ENCODE measurements around the gene XCR1.

Gene XCR1

GRCh38 chr3:45984331-45985312, 42.7 kb downstream of the XCR1 start:
- DNase-seq (ENCODE audit: extremely low read depth in 1 of 2, low read depth in 1 of 2) = no peak

DNA sequence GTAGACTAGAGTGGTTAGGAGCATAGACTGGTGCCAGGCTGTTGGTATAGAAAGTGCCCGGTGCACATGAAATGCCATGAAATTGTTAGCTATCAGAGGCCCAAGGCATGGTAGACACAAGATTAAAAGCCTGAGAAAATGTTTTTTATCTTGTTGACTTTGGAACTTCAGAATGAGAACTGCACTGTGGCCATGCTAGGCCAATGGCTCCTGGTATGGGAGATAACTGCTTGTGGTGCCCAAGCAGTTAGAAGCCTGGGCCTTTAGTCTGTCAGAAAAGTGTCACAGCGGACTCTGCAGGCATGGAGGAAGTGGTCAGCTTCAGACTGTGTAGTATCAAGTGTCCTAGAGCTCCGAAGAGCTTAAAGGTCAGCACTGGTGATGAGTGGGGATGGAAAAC, 43.5 kb downstream of the XCR1 start:
- DNase-seq (ENCODE audit: extremely low read depth in 1 of 2, low read depth in 1 of 2) = no peak

GRCh38 chr3:45981346-45982074, 45.8 kb downstream of the XCR1 start:
- DNase-seq (ENCODE audit: extremely low read depth in 1 of 2, low read depth in 1 of 2) = no peak

GRCh38 chr3:45980819-45981218, 46.5 kb downstream of the XCR1 start:
- DNase-seq (ENCODE audit: extremely low read depth in 1 of 2, low read depth in 1 of 2) = no peak

- no peak for DNase-seq (ENCODE audit: extremely low read depth in 1 of 2, low read depth in 1 of 2)
Observed at GRCh38 chr3:45980229-45980813, 47.0 kb downstream of the XCR1 start.

GRCh38 chr3:45979378-45979777, 47.9 kb downstream of the XCR1 start:
- DNase-seq (ENCODE audit: extremely low read depth in 1 of 2, low read depth in 1 of 2) = no peak

DNA sequence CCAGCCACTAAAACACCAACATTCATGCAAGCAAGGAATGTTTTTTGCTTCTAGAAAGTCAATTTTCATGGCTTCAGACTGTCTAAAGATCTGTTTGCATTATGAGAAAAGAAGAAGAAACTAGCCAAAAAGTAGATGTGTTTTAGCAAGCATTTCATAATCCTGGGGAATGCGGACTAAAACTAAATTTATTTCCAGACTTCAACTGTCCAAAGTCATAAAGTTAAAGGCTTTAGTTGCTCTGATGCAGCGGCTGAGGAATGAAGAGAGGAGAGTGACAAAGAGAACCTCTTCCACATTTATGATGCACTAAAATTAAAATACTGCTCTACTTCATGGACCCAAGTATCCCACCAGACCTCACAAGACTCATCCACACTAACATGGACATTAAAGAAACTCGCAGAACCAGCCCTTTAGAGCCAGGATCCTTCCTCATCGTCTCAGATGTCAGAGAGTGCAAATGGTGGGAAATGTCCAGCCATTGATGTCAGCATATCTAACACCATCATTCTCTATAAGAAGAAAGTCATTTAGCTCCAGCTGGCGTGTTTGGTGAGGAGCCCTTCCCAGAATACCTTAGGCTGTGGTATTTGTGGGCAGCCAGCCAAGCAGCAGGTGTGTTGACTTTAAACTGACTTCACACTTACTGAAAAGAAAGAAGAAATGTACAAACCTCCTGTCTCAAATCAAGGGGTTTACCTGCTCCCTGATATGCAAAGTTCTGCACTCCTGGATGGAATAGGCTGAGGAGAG, 49.1 kb downstream of the XCR1 start:
- DNase-seq (ENCODE audit: extremely low read depth in 1 of 2, low read depth in 1 of 2) = no peak

- peak in 1 of 2 donors; percentile 8 for DNase-seq (ENCODE audit: extremely low read depth in 1 of 2, low read depth in 1 of 2)
Observed at GRCh38 chr3:45976191-45977091, 50.8 kb downstream of the XCR1 start.

- no peak for DNase-seq (ENCODE audit: extremely low read depth in 1 of 2, low read depth in 1 of 2)
Observed at GRCh38 chr3:45975686-45976085, 51.6 kb downstream of the XCR1 start.

- DNase-seq (ENCODE audit: extremely low read depth in 1 of 2, low read depth in 1 of 2) = no peak
Observed at GRCh38 chr3:45974686-45975085, 52.6 kb downstream of the XCR1 start.

DNA sequence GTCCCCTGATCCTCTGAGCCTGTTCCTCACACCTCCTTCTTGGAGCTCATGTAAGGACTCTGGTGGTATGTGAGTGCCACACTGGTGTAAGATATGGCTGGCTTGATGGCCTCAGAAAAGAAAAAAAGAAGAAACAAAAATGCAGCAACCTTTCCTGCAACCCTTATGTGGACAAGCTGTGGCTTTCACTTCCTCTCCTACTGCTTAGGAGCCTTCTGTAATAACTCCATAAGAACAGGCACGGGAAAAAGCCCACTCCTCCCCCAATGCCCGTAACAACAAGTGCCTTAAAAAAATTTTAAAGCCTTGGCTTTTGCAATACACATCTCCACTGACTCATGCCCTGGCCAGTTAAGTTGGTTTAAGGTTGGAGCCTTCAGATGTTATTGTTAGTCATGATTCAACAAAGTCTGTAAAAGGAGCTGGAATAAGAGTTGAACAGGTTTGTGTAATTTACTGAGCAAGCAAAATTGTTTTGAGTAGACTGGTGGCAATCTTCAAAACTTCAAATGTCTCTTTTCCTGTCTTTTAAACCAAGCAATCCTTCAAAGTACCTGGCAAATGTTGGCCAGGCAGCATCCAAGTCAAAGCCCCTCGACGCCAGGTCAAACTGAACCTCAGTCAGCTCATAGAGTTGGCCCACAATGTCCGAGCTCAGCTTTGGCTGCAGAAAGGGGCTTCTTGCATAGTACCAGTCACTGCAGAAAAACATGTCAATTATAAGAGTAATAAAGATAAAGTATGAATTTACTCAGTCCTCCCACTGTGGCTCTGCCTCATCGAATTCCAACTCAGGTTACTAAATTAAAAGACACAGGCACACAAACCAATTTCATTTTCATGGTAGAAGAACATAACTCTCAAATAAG, 54.5 kb downstream of the XCR1 start:
- no peak for DNase-seq (ENCODE audit: extremely low read depth in 1 of 2, low read depth in 1 of 2)

DNA sequence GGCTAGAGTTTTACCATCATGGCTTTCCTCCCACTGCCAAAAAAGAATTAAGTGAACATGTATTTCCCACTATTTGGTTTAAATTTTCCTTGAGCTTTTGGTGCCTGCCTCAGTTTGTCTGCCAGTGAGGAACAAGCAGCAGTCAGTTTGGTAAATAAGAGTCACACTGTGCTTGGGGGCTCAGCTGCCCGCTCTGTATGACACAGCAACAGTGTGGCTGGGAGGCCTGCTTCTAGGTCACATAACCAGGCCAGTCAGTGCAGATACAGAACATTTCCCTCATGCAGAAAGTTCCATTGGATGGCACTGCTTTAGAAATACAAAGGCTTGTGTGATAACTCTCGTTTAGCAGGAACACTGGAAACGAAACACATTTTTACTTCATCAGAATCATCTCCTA, 57.3 kb downstream of the XCR1 start:
- no peak for DNase-seq (ENCODE audit: extremely low read depth in 1 of 2, low read depth in 1 of 2)

GRCh38 chr3:45969116-45969515, 58.2 kb downstream of the XCR1 start:
- no peak for DNase-seq (ENCODE audit: extremely low read depth in 1 of 2, low read depth in 1 of 2)

GRCh38 chr3:45968706-45969105, 58.6 kb downstream of the XCR1 start:
- DNase-seq (ENCODE audit: extremely low read depth in 1 of 2, low read depth in 1 of 2) = no peak

DNA sequence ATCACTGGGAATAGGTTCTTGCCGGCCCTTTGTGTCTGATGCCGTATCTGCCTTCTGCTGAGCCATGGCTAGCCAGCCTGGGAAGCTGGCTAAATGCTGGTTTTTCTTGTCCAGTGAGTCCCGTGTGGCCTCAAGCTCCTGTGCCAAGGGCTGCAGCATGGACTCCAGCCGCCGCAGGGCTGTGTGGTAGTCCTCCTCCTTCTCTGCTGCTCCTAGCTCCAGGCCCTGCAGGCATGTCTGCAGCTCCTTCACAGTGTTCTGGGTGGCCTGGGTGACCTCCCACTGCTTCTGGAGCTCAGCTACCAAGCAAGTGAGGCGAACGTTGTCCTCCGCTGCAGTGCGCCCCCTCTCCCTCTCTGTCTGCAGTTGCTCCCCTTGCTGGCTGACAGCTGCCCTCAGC, 59.1 kb downstream of the XCR1 start:
- DNase-seq (ENCODE audit: extremely low read depth in 1 of 2, low read depth in 1 of 2) = no peak

DNA sequence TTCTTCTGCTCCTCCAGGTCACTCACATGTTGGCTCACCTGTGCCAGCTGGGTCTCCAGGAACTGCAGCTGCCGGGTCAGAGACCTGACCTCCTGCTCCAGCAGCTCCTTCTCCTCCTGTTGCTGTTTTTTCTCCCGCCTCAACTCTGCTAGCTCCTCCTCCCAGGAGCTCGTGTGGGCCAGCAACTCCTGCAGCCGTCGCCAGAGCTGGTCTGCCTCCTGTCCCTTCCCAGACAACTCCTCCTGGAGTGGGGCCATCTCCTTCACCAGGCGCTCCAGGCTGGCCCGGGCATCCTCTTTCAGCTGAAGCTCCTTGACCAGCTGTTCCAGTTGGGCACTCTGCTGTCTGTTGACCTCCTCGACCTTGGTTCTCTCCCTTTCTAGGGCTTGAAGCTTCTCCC, 59.6 kb downstream of the XCR1 start:
- DNase-seq (ENCODE audit: extremely low read depth in 1 of 2, low read depth in 1 of 2) = no peak

Data from activated CD8-positive, alpha-beta memory T cell treated with anti-CD3 and anti-CD28 coated beads for 1 hour (primary cell).